B cell (primary cell): Measurements from ENCODE around the gene TOMM40L. TPM values are rescaled to one million over a fixed set of nuclear protein-coding genes. Genes with fewer than 3 reads are reported as not detected.

ENCODE experiments used
- ATAC-seq: fragments of 200-7000 bp; cut with Tn5 transposase; one replicate; pipeline ENCODE4 v1.10.0; 2021; ENCODE audit warnings: low read depth, mild to moderate bottlenecking, moderate number of reproducible peaks, moderate library complexity
- CTCF ChIA-PET: fragments of 350-600 bp; sonication (Branson Sonifier 250); formaldehyde crosslinking; loops from one replicate; lab custom pipeline; 2021; ENCODE audit warnings: antibody characterized with exemption, inconsistent platforms; lab: Charles Lee
- POLR2A ChIA-PET: fragments of 350-600 bp; sonication (Branson Sonifier 250); formaldehyde crosslinking; loops from one replicate; lab custom pipeline; 2021; ENCODE audit warnings: antibody characterized with exemption; lab: Charles Lee
- DNase-seq: peaks from one replicate; pipeline ENCODE4 v3.0.0; 2013
- H2AFZ ChIP-seq: 2 replicates; pipeline ENCODE4 v1.6.1; 2012; ENCODE audit warnings: mild to moderate bottlenecking, low read depth, low read length; ENCODE audit not compliant: insufficient read depth, poor library complexity, severe bottlenecking
- H3K27ac ChIP-seq, 2 donors: 1 replicate in 1 of 2; 2 replicates in 1 of 2; pipeline ENCODE4 v1.5.1; 2012 to 2013; ENCODE audit warnings: low read length in 2 of 2, mild to moderate bottlenecking in 2 of 2, moderate library complexity in 1 of 2
- H3K27me3 ChIP-seq, 4 experiments: fragments of 200-600 bp in 1 of 4; sonication (generic) in 1 of 4; replicated peaks in 1 of 4; 1 replicate in 2 of 4; 2 replicates in 2 of 4; pipeline versions ENCODE4 v1.6.1 to v1.7.0; 2013 to 2016; ENCODE audit warnings: low read length in 3 of 4, mild to moderate bottlenecking in 2 of 4, mixed read lengths in 1 of 4, moderate library complexity in 1 of 4; ENCODE audit not compliant: insufficient read depth in 4 of 4, control insufficient read depth in 3 of 4; ENCODE audit errors: control extremely low read depth in 1 of 4
- H3K36me3 ChIP-seq, 2 experiments: replicated peaks in 1 of 2; 1 replicate in 1 of 2; 2 replicates in 1 of 2; pipeline versions ENCODE4 v1.6.1 to v1.7.1; 2013; ENCODE audit warnings: low read length in 1 of 2; ENCODE audit not compliant: insufficient read depth in 2 of 2, control insufficient read depth in 1 of 2; ENCODE audit errors: control extremely low read depth in 1 of 2, extremely low read depth in 1 of 2
- H3K4me1 ChIP-seq, 2 donors: fragments of 200-600 bp in 1 of 2; sonication (generic) in 1 of 2; 1 replicate in 1 of 2; 2 replicates in 1 of 2; pipeline versions ENCODE4 v1.5.1 to v1.6.1; 2013 to 2017; ENCODE audit warnings: low read length in 2 of 2; ENCODE audit not compliant: control insufficient read depth in 2 of 2, insufficient read depth in 2 of 2
- H3K4me2 ChIP-seq: replicated peaks from 2 replicates; pipeline ENCODE3; 2012; ENCODE audit warnings: mild to moderate bottlenecking, low read depth, low read length; ENCODE audit not compliant: poor library complexity, severe bottlenecking
- H3K4me3 ChIP-seq, 5 experiments: fragments of 200-600 bp in 1 of 5; sonication (generic) in 1 of 5; 1 replicate in 3 of 5; 2 replicates in 2 of 5; pipeline versions ENCODE4 v1.5.1 to v1.7.0; 2011 to 2016; ENCODE audit warnings: low read length in 4 of 5, mild to moderate bottlenecking in 4 of 5, low read depth in 2 of 5, control low read depth in 1 of 5, moderate library complexity in 1 of 5; ENCODE audit not compliant: insufficient read depth in 1 of 5; ENCODE audit errors: control extremely low read depth in 1 of 5, extremely low read depth in 1 of 5
- H3K79me2 ChIP-seq: fragments of 200-600 bp; sonication (generic); one replicate; pipeline ENCODE4 v1.6.0; 2016; ENCODE audit warnings: low read length; ENCODE audit not compliant: control insufficient read depth, insufficient read depth
- H3K9ac ChIP-seq: fragments of 200-600 bp; sonication (generic); 2 replicates; pipeline ENCODE4 v1.6.1; 2017; ENCODE audit warnings: mild to moderate bottlenecking, low read length, moderate library complexity
- H3K9me3 ChIP-seq, 3 donors: one replicate each; pipeline versions ENCODE4 v1.6.1 to v1.7.1; 2013; ENCODE audit warnings: low read length in 2 of 3; ENCODE audit not compliant: control insufficient read depth in 2 of 3, insufficient read depth in 1 of 3; ENCODE audit errors: control extremely low read depth in 1 of 3
- H4K20me1 ChIP-seq: 2 replicates; pipeline ENCODE4 v1.6.0; 2012; ENCODE audit warnings: mild to moderate bottlenecking, low read length; ENCODE audit not compliant: insufficient read depth, control insufficient read depth, poor library complexity, severe bottlenecking
- H3K27ac Mint-ChIP-seq: one replicate; pipeline ENCODE4 v1.8.0; 2021; ENCODE audit warnings: mixed read lengths
- H3K27me3 Mint-ChIP-seq: one replicate; pipeline ENCODE4 v1.8.0; 2021; ENCODE audit warnings: mixed read lengths
- H3K4me1 Mint-ChIP-seq: one replicate; pipeline ENCODE4 v1.8.0; 2021; ENCODE audit warnings: mixed read lengths
- H3K4me3 Mint-ChIP-seq: one replicate; pipeline ENCODE4 v1.8.0; 2021; ENCODE audit warnings: mixed read lengths
- H3K9me3 Mint-ChIP-seq: one replicate; pipeline ENCODE4 v1.8.0; 2022; ENCODE audit warnings: mixed read lengths; ENCODE audit not compliant: insufficient read depth
- CTCF ChIP-seq: fragments of 200-600 bp; IDR thresholded peaks from one replicate; pipeline ENCODE4 v1.8.0; 2022; ENCODE audit warnings: antibody characterized with exemption, mild to moderate bottlenecking
- EZH2 ChIP-seq: IDR thresholded peaks from 2 replicates; pipeline ENCODE4 v1.6.1; 2012; ENCODE audit warnings: borderline replicate concordance, low read depth, mild to moderate bottlenecking, moderate library complexity, low read length; ENCODE audit not compliant: insufficient read depth, poor library complexity, severe bottlenecking
- WGBS: methylation state at CpG from one replicate; pipeline ENCODE4 v1.1.5; 2013; ENCODE audit warnings: missing lambda C conversion rate; ENCODE audit not compliant: insufficient coverage; 5-methylcytosine and 5-hydroxymethylcytosine counted together
- intact Hi-C: fragments of 100-400 bp; cut with micrococcal nuclease; formaldehyde crosslinking; loops from one replicate; pipeline ENCODE4 v1.10.0; 2022
- polyA plus RNA-seq: library from polyadenylated mRNA; depleted of rRNA; stranded (reverse); fragments of >200 nt; gene quantifications from 2 replicates; pipeline ENCODE4 v1.2.3, GENCODE V29; 2012
- total RNA-seq, 2 donors: library from RNA; stranded (reverse); fragments of 120-200 nt in 1 of 2; gene quantifications; 1 replicate in 1 of 2; 2 replicates in 1 of 2; pipeline versions ENCODE4 v1.2.3 to v1.2.4, GENCODE V29; 2013 to 2022

TOMM40L gene
- total and polyA plus RNA-seq, 2 donors (not counting 1 experiment from before 2014, with no cell fraction given), result 6.5 to 9.2 TPM

- peak overlapping the region; percentile 99 for H3K4me3 Mint-ChIP-seq
- TF ChIP-seq CTCF (no peak), EZH2 (no peak)
- Histone ChIP-seq H3K9me3 (no peaks in the 10 kb centered on the region), H3K4me1 (peaks cover 22 to 29% of the 10 kb centered on the region in 2 donors), H3K27ac (peak overlapping the region in 1 of 2 donors; percentile 35), H4K20me1 (no peaks in the 10 kb centered on the region), H3K27me3 (peaks cover 0 to 34% (median 26%) of the 10 kb centered on the region in 4 experiments), H3K4me2 (peak overlapping the region; percentile 84), H3K9ac (peak overlapping the region; percentile 2), H3K36me3 (peaks cover 1 to 17% of the 10 kb centered on the region in 2 experiments), H3K4me3 (peak overlapping the region in 1 of 5 experiments; percentile 12), H3K79me2 (peaks cover 7% of the 10 kb centered on the region), H2AFZ (peak overlapping the region; percentile 46)
- H3K27me3 Mint-ChIP-seq, result peaks cover 31% of the 10 kb centered on the region
- DNase-seq (no peak), ATAC-seq (no peak)
- intact Hi-C loops, result loop anchor here (1.0 to 5.0 kb wide), 4 partner anchors 23 to 67 kb away; partner anchors contain the start of genes NDUFS2 and PPOX
- ChIA-PET CTCF (interaction anchor here (0.6 to 10.0 kb wide), 32 partner anchors 9 to 524 kb away, joined by 3 to 104 read pairs (median 6); partner anchors contain the start of genes ARHGAP30, CFAP126, FCER1G and KLHDC9), POLR2A (interaction anchor here (0.6 to 2.9 kb wide), 11 partner anchors 10 to 166 kb away, joined by 3 to 21 read pairs (median 5); partner anchors contain the start of genes B4GALT3, FCER1G, NDUFS2 and PPOX)
- H3K9me3 Mint-ChIP-seq, result no peaks in the 10 kb centered on the region
- H3K4me1 Mint-ChIP-seq, result peaks cover 31% of the 10 kb centered on the region
- WGBS, result 93% methylated on average over 3 of the region's 7 CpGs
- H3K27ac Mint-ChIP-seq, result peak overlapping the region; percentile 90
Observed at GRCh38 chr1:161225178-161225533, 704 bp upstream of the TOMM40L start.

- intact Hi-C loops, result loop anchor here (2.0 to 5.0 kb wide), 5 partner anchors 34 to 514 kb away; partner anchors contain the start of gene SDHC
- H4K20me1 ChIP-seq, result no peaks in the 10 kb centered on the region
- H3K4me2 ChIP-seq, result peak overlapping the region; percentile 84
- H3K79me2 ChIP-seq, result peaks cover 7% of the 10 kb centered on the region
- POLR2A ChIA-PET, result interaction anchor here (0.6 to 2.9 kb wide), 9 partner anchors 25 to 164 kb away, joined by 3 to 21 read pairs (median 6); partner anchors contain the start of genes B4GALT3, NDUFS2, PPOX and SDHC
- Mint-ChIP-seq H3K4me1 (peaks cover 31% of the 10 kb centered on the region), H3K27ac (no peak overlapping the region), H3K9me3 (no peaks in the 10 kb centered on the region), H3K4me3 (peak overlapping the region; percentile 99), H3K27me3 (peaks cover 24% of the 10 kb centered on the region)
- CTCF ChIA-PET, result interaction anchor here (0.7 to 10.0 kb wide), 29 partner anchors 9 to 488 kb away, joined by 3 to 104 read pairs (median 7); partner anchors contain the start of genes ARHGAP30, CFAP126, FCER1G and NDUFS2
- H3K27me3 ChIP-seq, result peaks cover 0 to 26% (median 24%) of the 10 kb centered on the region in 4 experiments
- H3K36me3 ChIP-seq, result peaks cover 1 to 18% of the 10 kb centered on the region in 2 experiments
- H3K27ac ChIP-seq, result peak overlapping the region in 1 of 2 donors; percentile 5
- peak overlapping the region; percentile 87 for H2AFZ ChIP-seq
- 12% methylated on average over 13 of the region's 15 CpGs for WGBS
- H3K9ac ChIP-seq, result peak overlapping the region; percentile 71
- ATAC-seq, result no peak
- H3K4me3 ChIP-seq, result peak overlapping the region; percentile 32 to 93 (median 79)
- TF ChIP-seq CTCF (no peak), EZH2 (no peak)
- H3K9me3 ChIP-seq, result no peaks in the 10 kb centered on the region
- H3K4me1 ChIP-seq, result peaks cover 22 to 29% of the 10 kb centered on the region in 2 donors
- DNase-seq, result peak; percentile 30
Observed at GRCh38 chr1:161226320-161226711, 456 bp downstream of the TOMM40L start.
